ENCODE data around the gene RCC2. TPM values are rescaled to one million over a fixed set of nuclear protein-coding genes. Genes with fewer than 3 reads are reported as not detected.
A peak's percentile ranks its signal among the peaks of the same experiment; 100 is the strongest.
"Not testable (repeated sequence)": the region's sequence is repeated elsewhere in the genome, so short reads cannot be mapped to it uniquely, and the experiment has no call there.

RCC2 gene
- total RNA-seq, 2 donors from 2014 or later, result 113 to 132 TPM

GRCh38 chr1:17458794-17459193, 19.3 kb upstream of the RCC2 start:
- ATAC-seq (no peak), DNase-seq (ENCODE audit: low spot score in 2 of 2) (no peak)
- Mint-ChIP-seq H3K36me3 (no peaks in the 10 kb centered on the region), H3K9me3 (no peaks in the 10 kb centered on the region), H3K27ac (peak overlapping the region in 1 of 2 donors; percentile 39)

- H3K9me3 Mint-ChIP-seq, result no peaks in the 10 kb centered on the region
- ATAC-seq, result no peak
Measured at GRCh38 chr1:17452686-17453085, 13.2 kb upstream of the RCC2 start.

GRCh38 chr1:17452203-17452602, 12.7 kb upstream of the RCC2 start:
- not testable (repeated sequence) for H3K27ac Mint-ChIP-seq; H3K9me3 Mint-ChIP-seq; H3K36me3 Mint-ChIP-seq; DNase-seq (ENCODE audit: low spot score in 2 of 2); ATAC-seq

More at GRCh38 chr1:17452686-17453085, 13.2 kb upstream of the RCC2 start:
- no peak overlapping the region for H3K27ac Mint-ChIP-seq
- no peak for DNase-seq (ENCODE audit: low spot score in 2 of 2)
- no peaks in the 10 kb centered on the region for H3K36me3 Mint-ChIP-seq

- Mint-ChIP-seq H3K36me3 (no peaks in the 10 kb centered on the region), H3K27ac (no peak overlapping the region), H3K9me3 (no peaks in the 10 kb centered on the region)
- DNase-seq (ENCODE audit: low spot score in 2 of 2) (no peak), ATAC-seq (no peak)
Measured at GRCh38 chr1:17451731-17452130, 12.3 kb upstream of the RCC2 start.

- Mint-ChIP-seq H3K36me3 (no peaks in the 10 kb centered on the region), H3K27ac (peak overlapping the region in 1 of 2 donors; percentile 75), H3K9me3 (no peaks in the 10 kb centered on the region)
- ATAC-seq (no peak), DNase-seq (ENCODE audit: low spot score in 2 of 2) (no peak)
Measured at GRCh38 chr1:17447501-17447992, 8.1 kb upstream of the RCC2 start.

- no peak overlapping the region for H3K27ac Mint-ChIP-seq
Measured at GRCh38 chr1:17442841-17443240, 3.4 kb upstream of the RCC2 start.

GRCh38 chr1:17441993-17442357, 2.5 kb upstream of the RCC2 start:
- ATAC-seq (no peak), DNase-seq (ENCODE audit: low spot score in 2 of 2) (no peak)
- H3K9me3 Mint-ChIP-seq, result no peaks in the 10 kb centered on the region
- peaks cover 15 to 19% of the 10 kb centered on the region in 2 donors for H3K36me3 Mint-ChIP-seq
- no peak overlapping the region for H3K27ac Mint-ChIP-seq

More at GRCh38 chr1:17442841-17443240, 3.4 kb upstream of the RCC2 start:
- no peak for DNase-seq (ENCODE audit: low spot score in 2 of 2)
- ATAC-seq, result no peak
- Mint-ChIP-seq H3K9me3 (no peaks in the 10 kb centered on the region), H3K36me3 (peaks cover 14 to 15% of the 10 kb centered on the region in 2 donors)

GRCh38 chr1:17441265-17441992, 2.0 kb upstream of the RCC2 start:
- no peak for ATAC-seq
- H3K9me3 Mint-ChIP-seq, result no peaks in the 10 kb centered on the region
- peaks cover 20 to 25% of the 10 kb centered on the region in 2 donors for H3K36me3 Mint-ChIP-seq
- H3K27ac Mint-ChIP-seq, result peak overlapping the region; percentile 54 to 97
- DNase-seq (ENCODE audit: low spot score in 2 of 2), result no peak

GRCh38 chr1:17440827-17441168, 1.3 kb upstream of the RCC2 start:
- H3K27ac Mint-ChIP-seq, result peak overlapping the region; percentile 69 to 97
- peaks cover 23 to 30% of the 10 kb centered on the region in 2 donors for H3K36me3 Mint-ChIP-seq
- DNase-seq (ENCODE audit: low spot score in 2 of 2) (no peak), ATAC-seq (no peak)
- no peaks in the 10 kb centered on the region for H3K9me3 Mint-ChIP-seq

GRCh38 chr1:17440074-17440826, 773 bp upstream of the RCC2 start:
- DNase-seq (ENCODE audit: low spot score in 2 of 2), result no peak

GRCh38 chr1:17438318-17439249, 893 bp downstream of the RCC2 start:
- peak; percentile 67 to 79 for DNase-seq (ENCODE audit: low spot score in 2 of 2)
- peak; percentile 50 to 52 for ATAC-seq
- peaks cover 30 to 33% of the 10 kb centered on the region in 2 donors for H3K36me3 Mint-ChIP-seq
- no peaks in the 10 kb centered on the region for H3K9me3 Mint-ChIP-seq
- peak overlapping the region; percentile 97 to 98 for H3K27ac Mint-ChIP-seq

More at GRCh38 chr1:17440074-17440826, 773 bp upstream of the RCC2 start:
- Mint-ChIP-seq H3K36me3 (peaks cover 23 to 30% of the 10 kb centered on the region in 2 donors), H3K27ac (peak overlapping the region; percentile 69 to 97), H3K9me3 (no peaks in the 10 kb centered on the region)
- no peak for ATAC-seq

- Mint-ChIP-seq H3K27ac (peak overlapping the region in 1 of 2 donors; percentile 37), H3K36me3 (peaks cover 30 to 33% of the 10 kb centered on the region in 2 donors), H3K9me3 (no peaks in the 10 kb centered on the region)
- ATAC-seq (peak; percentile 52 to 60), DNase-seq (ENCODE audit: low spot score in 2 of 2) (peak; percentile 56 to 78)
Measured at GRCh38 chr1:17437580-17438317, 1.7 kb downstream of the RCC2 start.

- no peaks in the 10 kb centered on the region for H3K9me3 Mint-ChIP-seq
- ATAC-seq (no peak), DNase-seq (ENCODE audit: low spot score in 2 of 2) (no peak)
- H3K36me3 Mint-ChIP-seq, result peaks cover 33 to 34% of the 10 kb centered on the region in 2 donors
- H3K27ac Mint-ChIP-seq, result peak overlapping the region; percentile 37 to 79
Measured at GRCh38 chr1:17437260-17437579, 2.3 kb downstream of the RCC2 start.

- H3K36me3 Mint-ChIP-seq, result peaks cover 34 to 37% of the 10 kb centered on the region in 2 donors
- DNase-seq (ENCODE audit: low spot score in 2 of 2) (no peak), ATAC-seq (no peak)
- peak overlapping the region; percentile 37 to 79 for H3K27ac Mint-ChIP-seq
- H3K9me3 Mint-ChIP-seq, result no peaks in the 10 kb centered on the region
Measured at GRCh38 chr1:17436380-17437174, 2.9 kb downstream of the RCC2 start.

GRCh38 chr1:17434601-17435000, 4.9 kb downstream of the RCC2 start:
- ATAC-seq, result no peak
- H3K9me3 Mint-ChIP-seq, result no peaks in the 10 kb centered on the region
- no peak for DNase-seq (ENCODE audit: low spot score in 2 of 2)
- peaks cover 30 to 33% of the 10 kb centered on the region in 2 donors for H3K36me3 Mint-ChIP-seq
- H3K27ac Mint-ChIP-seq, result no peak overlapping the region
